HEK293T (cell line): ENCODE results near the gene RFPL1.

Source experiments
- ARNT ChIP-seq: fragments of 450-650 bp; IDR thresholded peaks from 2 replicates; pipeline ENCODE4 v1.6.1; 2017; ENCODE audit warnings: mild to moderate bottlenecking
- FOXA1 ChIP-seq: fragments of 450-650 bp; IDR thresholded peaks from 2 replicates; pipeline ENCODE4 v1.6.1; 2016; ENCODE audit warnings: mild to moderate bottlenecking
- FOXK2 ChIP-seq: fragments of 450-650 bp; IDR thresholded peaks from 2 replicates; pipeline ENCODE4 v1.6.1; 2016; ENCODE audit warnings: mild to moderate bottlenecking
- ZNF384 ChIP-seq: fragments of 450-650 bp; IDR thresholded peaks from 2 replicates; pipeline ENCODE4 v1.6.1; 2016

DNA sequence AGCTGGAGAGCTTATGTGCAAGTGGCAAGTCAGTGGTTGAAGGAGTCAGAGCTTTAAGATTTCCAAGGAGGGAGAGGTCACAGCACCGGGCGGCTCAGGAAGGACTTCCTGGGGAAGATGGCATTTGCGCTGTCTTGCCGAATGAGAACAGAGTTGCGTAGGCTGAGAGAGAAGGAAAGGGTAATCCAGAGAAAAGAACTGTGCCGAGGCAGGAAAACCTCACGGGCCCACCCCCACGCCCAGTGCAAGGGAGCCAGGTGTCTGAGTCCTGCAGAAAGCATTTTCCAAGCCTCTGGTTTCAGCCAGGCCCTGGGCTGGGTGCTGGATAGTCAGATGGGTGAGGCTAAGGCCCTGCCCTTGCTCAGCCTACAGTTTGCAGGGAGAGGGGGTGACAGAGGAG, 46.8 kb upstream of the RFPL1 start:
- TF ChIP-seq FOXK2: no peak
- TF ChIP-seq ZNF384: no peak
- no peak for TF ChIP-seq ARNT
- no peak for TF ChIP-seq FOXA1
